ENCODE results near the gene SLC25A20. TPM values are rescaled to one million over a fixed set of nuclear protein-coding genes. Genes with fewer than 3 reads are reported as not detected.

Gene SLC25A20
- 15.4 and 15.5 TPM in 2 replicates for total RNA-seq

GRCh38 chr3:48898383-48899234 lies at the start of gene SLC25A20:
Gene SLC25A20 (minus strand): TSS chr3:48898882. CDS start chr3:48898794, 88 bp downstream.

GRCh38 chr3:48918388-48919214 lies 19.9 kb upstream of the SLC25A20 start, which contains the start of gene ARIH2:
Gene ARIH2 (plus strand): TSS chr3:48918842. CDS start chr3:48927559, 8,717 bp downstream.

GRCh38 chr3:48847504-48848423 lies 50.9 kb downstream of the SLC25A20 start, which contains the start of gene PRKAR2A:
Gene PRKAR2A (minus strand): TSS chr3:48847874. CDS start chr3:48847596, 278 bp downstream.

Other genes starting within 250 kb of the SLC25A20 start
- gene CELSR3, start 236.0 kb downstream of the SLC25A20 start, total RNA-seq, result 0.91 and 2.9 TPM in 2 replicates
- 15.9 and 18.9 TPM in 2 replicates for gene NCKIPSD, start 213.0 kb downstream of the SLC25A20 start, total RNA-seq
- 33.9 and 34.5 TPM in 2 replicates for gene IP6K2, start 181.7 kb downstream of the SLC25A20 start, total RNA-seq
- 35.2 and 36.6 TPM in 2 replicates for gene PRKAR2A, start 51.0 kb downstream of the SLC25A20 start, total RNA-seq
- gene ARIH2, start 20.0 kb upstream of the SLC25A20 start, total RNA-seq, result 68.4 and 71.4 TPM in 2 replicates
- gene P4HTM, start 91.4 kb upstream of the SLC25A20 start, total RNA-seq, result 55.4 and 56.2 TPM in 2 replicates
- gene WDR6, start 108.5 kb upstream of the SLC25A20 start, total RNA-seq, result 86.2 and 121 TPM in 2 replicates
- gene DALRD3, start 119.7 kb upstream of the SLC25A20 start, total RNA-seq, result 46.7 and 47.7 TPM in 2 replicates
- 86.3 and 95.6 TPM in 2 replicates for gene NDUFAF3, start 123.2 kb upstream of the SLC25A20 start, total RNA-seq
- 262 and 284 TPM in 2 replicates for gene IMPDH2, start 130.5 kb upstream of the SLC25A20 start, total RNA-seq
- gene QRICH1, start 195.2 kb upstream of the SLC25A20 start, total RNA-seq, result 47.9 and 58.1 TPM in 2 replicates
- 224 and 239 TPM in 2 replicates for gene QARS1, start 205.9 kb upstream of the SLC25A20 start, total RNA-seq
- gene USP19, start 221.9 kb upstream of the SLC25A20 start, total RNA-seq, result 57.9 and 59.6 TPM in 2 replicates
- gene LAMB2, start 234.2 kb upstream of the SLC25A20 start, total RNA-seq, result 2,135 and 2,279 TPM in 2 replicates

Measured in smooth muscle cell of the pulmonary artery (primary cell).